Gastroesophageal sphincter (tissue), 3 donors: Measurements from ENCODE around the gene HERPUD1.

Experiments
- POLR2A ChIP-seq, 2 donors: fragments of 450-650 bp; IDR thresholded peaks; one replicate each; pipeline ENCODE4 v1.6.1; 2017; ENCODE audit warnings: antibody characterized with exemption in 2 of 2, mild to moderate bottlenecking in 2 of 2, moderate library complexity in 1 of 2
- POLR2AphosphoS5 ChIP-seq: sonication (generic); formaldehyde crosslinking; IDR thresholded peaks from one replicate; pipeline ENCODE4 v1.6.1; 2017; ENCODE audit warnings: antibody characterized with exemption
- TF ChIP-seq, protein P1 (sequence below), 4 experiments: fragments of 200-600 bp in 2 of 4; fragments of 450-650 bp in 2 of 4; sonication (generic) in 1 of 4; IDR thresholded peaks; one replicate each; pipeline ENCODE4 v1.5.1; 2017 to 2019; ENCODE audit warnings: antibody characterized with exemption in 4 of 4, mild to moderate bottlenecking in 2 of 4, moderate library complexity in 2 of 4

GRCh38 chr16:56936950-56937349, 5.0 kb downstream of the HERPUD1 start:
- TF ChIP-seq, protein P1, sequence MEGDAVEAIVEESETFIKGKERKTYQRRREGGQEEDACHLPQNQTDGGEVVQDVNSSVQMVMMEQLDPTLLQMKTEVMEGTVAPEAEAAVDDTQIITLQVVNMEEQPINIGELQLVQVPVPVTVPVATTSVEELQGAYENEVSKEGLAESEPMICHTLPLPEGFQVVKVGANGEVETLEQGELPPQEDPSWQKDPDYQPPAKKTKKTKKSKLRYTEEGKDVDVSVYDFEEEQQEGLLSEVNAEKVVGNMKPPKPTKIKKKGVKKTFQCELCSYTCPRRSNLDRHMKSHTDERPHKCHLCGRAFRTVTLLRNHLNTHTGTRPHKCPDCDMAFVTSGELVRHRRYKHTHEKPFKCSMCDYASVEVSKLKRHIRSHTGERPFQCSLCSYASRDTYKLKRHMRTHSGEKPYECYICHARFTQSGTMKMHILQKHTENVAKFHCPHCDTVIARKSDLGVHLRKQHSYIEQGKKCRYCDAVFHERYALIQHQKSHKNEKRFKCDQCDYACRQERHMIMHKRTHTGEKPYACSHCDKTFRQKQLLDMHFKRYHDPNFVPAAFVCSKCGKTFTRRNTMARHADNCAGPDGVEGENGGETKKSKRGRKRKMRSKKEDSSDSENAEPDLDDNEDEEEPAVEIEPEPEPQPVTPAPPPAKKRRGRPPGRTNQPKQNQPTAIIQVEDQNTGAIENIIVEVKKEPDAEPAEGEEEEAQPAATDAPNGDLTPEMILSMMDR (IDR thresholded peaks at IDR 0.05): no peak
- TF ChIP-seq POLR2A (IDR thresholded peaks at IDR 0.05) (no peak), POLR2AphosphoS5 (no peak)
